GM12878 (cell line): ENCODE data around the gene SLC25A42. TPM values are rescaled to one million over a fixed set of nuclear protein-coding genes. Genes with fewer than 3 reads are reported as not detected.

Source experiments
- BACH1 ChIP-seq: fragments of 450-650 bp; IDR thresholded peaks from 2 replicates; pipeline ENCODE4 v1.6.1; 2017; ENCODE audit warnings: mild to moderate bottlenecking, borderline replicate concordance
- BHLHE40 ChIP-seq, 2 experiments: fragments of 450-650 bp in 1 of 2; IDR thresholded peaks; 2 replicates each; pipeline ENCODE4 v1.6.1; 2011 to 2017; ENCODE audit warnings: low read depth in 2 of 2, borderline replicate concordance in 1 of 2, improper control_type of control experiment in 1 of 2, low read length in 1 of 2, mild to moderate bottlenecking in 1 of 2
- CEBPB ChIP-seq, 2 experiments: fragments of 150-350 bp in 1 of 2; IDR thresholded peaks; 2 replicates each; pipeline ENCODE4 v1.6.1; 2012 to 2014; ENCODE audit warnings: low read depth in 2 of 2, low read length in 2 of 2, borderline replicate concordance in 1 of 2, inconsistent platforms in 1 of 2
- ELK1 ChIP-seq: IDR thresholded peaks from 2 replicates; pipeline ENCODE4 v1.6.1; 2012; ENCODE audit warnings: low read depth, low read length, improper control_type of control experiment
- HDAC2 ChIP-seq: fragments of 200-600 bp; sonication (generic); IDR thresholded peaks from 2 replicates; pipeline ENCODE4 v1.6.1; 2017
- HDAC6 ChIP-seq: fragments of 200-600 bp; sonication (generic); IDR thresholded peaks from one replicate; pipeline ENCODE4 v1.8.0; 2017; ENCODE audit warnings: antibody characterized with exemption; ENCODE audit not compliant: unreplicated experiment
- HDGF ChIP-seq: fragments of 450-650 bp; IDR thresholded peaks from 2 replicates; pipeline ENCODE4 v1.6.1; 2016; ENCODE audit warnings: antibody characterized with exemption
- IKZF1 ChIP-seq: fragments of 450-650 bp; conservative IDR thresholded peaks from 2 replicates; pipeline ENCODE4 v1.6.1; 2017; ENCODE audit warnings: antibody characterized with exemption, mild to moderate bottlenecking
- IKZF2 ChIP-seq, 2 experiments: fragments of 450-650 bp; IDR thresholded peaks; 2 replicates each; pipeline ENCODE4 v1.6.1; 2017; ENCODE audit warnings: mild to moderate bottlenecking in 2 of 2, moderate library complexity in 2 of 2
- KLF5 ChIP-seq: fragments of 450-650 bp; IDR thresholded peaks from 2 replicates; pipeline ENCODE4 v1.6.1; 2014; ENCODE audit warnings: mild to moderate bottlenecking; ENCODE audit not compliant: partially characterized antibody
- MEF2A ChIP-seq: IDR thresholded peaks from 2 replicates; pipeline ENCODE4 v1.6.1; 2011; ENCODE audit warnings: low read depth, mild to moderate bottlenecking, low read length, moderate library complexity; ENCODE audit not compliant: insufficient read depth
- MTA2 ChIP-seq: fragments of 450-650 bp; IDR thresholded peaks from 2 replicates; pipeline ENCODE4 v1.6.1; 2016; ENCODE audit warnings: low read depth, mild to moderate bottlenecking, moderate library complexity
- MYC ChIP-seq: IDR thresholded peaks from 2 replicates; pipeline ENCODE4 v1.6.1; 2011; ENCODE audit warnings: mild to moderate bottlenecking, low read length, moderate library complexity, inconsistent platforms; ENCODE audit not compliant: insufficient read depth, insufficient replicate concordance, insufficient read length, severe bottlenecking
- NR2C1 ChIP-seq: fragments of 450-650 bp; IDR thresholded peaks from 2 replicates; pipeline ENCODE4 v1.6.1; 2017; ENCODE audit warnings: antibody characterized with exemption, mild to moderate bottlenecking, moderate library complexity
- PAX8 ChIP-seq: fragments of 450-650 bp; IDR thresholded peaks from 2 replicates; pipeline ENCODE4 v1.6.1; 2017; ENCODE audit warnings: mild to moderate bottlenecking, moderate library complexity
- RAD51 ChIP-seq: fragments of 450-650 bp; IDR thresholded peaks from 2 replicates; pipeline ENCODE4 v1.6.1; 2016; ENCODE audit warnings: moderate library complexity, mild to moderate bottlenecking, inconsistent platforms
- REST ChIP-seq: IDR thresholded peaks from 2 replicates; pipeline ENCODE4 v1.6.1; 2012; ENCODE audit warnings: mild to moderate bottlenecking, low read depth, low read length
- RFX5 ChIP-seq: IDR thresholded peaks from 2 replicates; pipeline ENCODE4 v1.6.1; 2011; ENCODE audit warnings: low read depth, low read length, improper control_type of control experiment
- SIX5 ChIP-seq: IDR thresholded peaks from 2 replicates; pipeline ENCODE4 v1.6.1; 2011; ENCODE audit warnings: mild to moderate bottlenecking, low read depth, low read length, moderate library complexity; ENCODE audit not compliant: severe bottlenecking
- SPI1 ChIP-seq: IDR thresholded peaks from 2 replicates; pipeline ENCODE4 v1.6.1; 2011; ENCODE audit warnings: low read depth, mild to moderate bottlenecking, low read length, moderate library complexity, borderline replicate concordance; ENCODE audit not compliant: insufficient read depth
- WRNIP1 ChIP-seq: IDR thresholded peaks from 2 replicates; pipeline ENCODE4 v1.6.1; 2011; ENCODE audit warnings: low read depth, low read length, improper control_type of control experiment, borderline replicate concordance
- YBX1 ChIP-seq: fragments of 450-650 bp; IDR thresholded peaks from 2 replicates; pipeline ENCODE4 v1.6.1; 2016; ENCODE audit warnings: antibody characterized with exemption
- ZBED1 ChIP-seq: IDR thresholded peaks from 2 replicates; pipeline ENCODE4 v1.6.1; 2016; ENCODE audit warnings: borderline replicate concordance
- ZNF24 ChIP-seq: fragments of 450-650 bp; IDR thresholded peaks from 2 replicates; pipeline ENCODE4 v1.6.1; 2017; ENCODE audit warnings: antibody characterized with exemption, mild to moderate bottlenecking
- ZNF687 ChIP-seq: fragments of 450-650 bp; IDR thresholded peaks from 2 replicates; pipeline ENCODE4 v1.6.1; 2017; ENCODE audit warnings: mild to moderate bottlenecking, moderate library complexity
- polyA plus RNA-seq, 11 experiments: library from polyadenylated mRNA; depleted of rRNA in 4 of 11; unstranded in 6 of 11; stranded (reverse) in 5 of 11; fragments of >200 nt; fragmentation: Nextera tagmentation in 4 of 11; fragmentation: Illumina TruSeq in 1 of 11; extraction: Ambion mirVana in 4 of 11; extraction: Trizol in 1 of 11; gene quantifications; 1 replicate in 1 of 11; 2 replicates in 10 of 11; pipeline versions ENCODE4 v1.2.1 to v1.2.3, GENCODE V29; 2011 to 2016; ENCODE audit warnings: inconsistent platforms in 2 of 11, missing spikeins in 2 of 11, low read depth in 1 of 11
- total RNA-seq, 4 experiments: library from RNA; depleted of rRNA in 3 of 4; stranded (reverse); fragments of >200 nt in 3 of 4; fragmentation: Illumina TruSeq in 1 of 4; extraction: Trizol in 1 of 4; gene quantifications; 2 replicates each; pipeline versions ENCODE4 v1.2.1 to v1.2.3, GENCODE V29; 2013 to 2021

Gene SLC25A42
- total and polyA plus RNA-seq, 10 of the 15 experiments (the other 5 are each of a cell fraction or from before 2014, with no cell fraction given): 0.24 to 19.2 (median 9.6) TPM

GRCh38 chr19:19157808-19158207, 94.0 kb downstream of the SLC25A42 start (continued):
- TF ChIP-seq ZBED1: no peak
- no peak for TF ChIP-seq RAD51
- peak; percentile 65 to 74 for TF ChIP-seq IKZF2 (IDR thresholded peaks at IDR 0.05)
- TF ChIP-seq SPI1: peak; percentile 16; the same call in 1 of the 2 replicates
- peak; percentile 67 for TF ChIP-seq IKZF1
- no peak for TF ChIP-seq CEBPB (IDR thresholded peaks at IDR 0.05; ENCODE audit: borderline replicate concordance in 1 of 2, low read depth in 2 of 2, low read length in 2 of 2)
- no peak for TF ChIP-seq HDAC6
- no peak for TF ChIP-seq WRNIP1
- no peak for TF ChIP-seq REST
- no peak for TF ChIP-seq HDAC2
- no peak for TF ChIP-seq MYC
- TF ChIP-seq ZNF687: peak; percentile 44; the same call in 1 of the 2 replicates
- peak in 1 of 2 experiments; percentile 20; a peak in 1 of 4 replicates for TF ChIP-seq BHLHE40 (IDR thresholded peaks at IDR 0.05; ENCODE audit: borderline replicate concordance in 1 of 2, low read depth in 2 of 2, low read length in 1 of 2)
- TF ChIP-seq YBX1: no peak
- no peak for TF ChIP-seq PAX8
- TF ChIP-seq MTA2: peak; percentile 53; the same call in 1 of the 2 replicates
- no peak for TF ChIP-seq SIX5
- no peak for TF ChIP-seq KLF5
- no peak for TF ChIP-seq MEF2A
- no peak for TF ChIP-seq ELK1
- 0 out of 2 replicates have a peak, but pooled peaks have one; percentile 63 for TF ChIP-seq HDGF
- TF ChIP-seq NR2C1: no peak
- no peak for TF ChIP-seq ZNF24
- no peak for TF ChIP-seq RFX5
- no peak for TF ChIP-seq BACH1
